HEK293 (cell line): ENCODE results near the gene FGF22.

Experiments
- CTCF ChIA-PET: fragments of 350-600 bp; formaldehyde crosslinking; extraction: SDS; loops from one replicate; lab custom pipeline; 2021; ENCODE audit warnings: antibody characterized with exemption; lab: Yijun Ruan, JAX
- POLR2A ChIA-PET: fragments of 300-600 bp; formaldehyde crosslinking; extraction: SDS; loops from one replicate; lab custom pipeline; 2020; ENCODE audit warnings: antibody characterized with exemption, inconsistent platforms; lab: Yijun Ruan, JAX
- H3K27ac ChIP-seq: fragments of 200-500 bp; sonication (Bioruptor generic); 2 replicates; pipeline ENCODE4 v1.5.1; 2014; ENCODE audit warnings: low read depth, low read length, control low read depth, inconsistent platforms; ENCODE audit errors: extremely low read depth
- H3K36me3 ChIP-seq, 2 experiments: fragments of 200-500 bp in 1 of 2; sonication (Bioruptor generic) in 1 of 2; 1 replicate in 1 of 2; 2 replicates in 1 of 2; pipeline ENCODE4 v1.5.1; 2014 to 2017; ENCODE audit warnings: inconsistent platforms in 2 of 2, low read length in 2 of 2; ENCODE audit not compliant: control insufficient read depth in 2 of 2, insufficient read depth in 1 of 2
- H3K4me1 ChIP-seq: fragments of 200-500 bp; sonication (Bioruptor generic); 2 replicates; pipeline ENCODE4 v1.5.1; 2014; ENCODE audit warnings: mild to moderate bottlenecking, low read length, inconsistent platforms; ENCODE audit not compliant: control insufficient read depth, insufficient read depth
- H3K4me3 ChIP-seq: 2 replicates; pipeline ENCODE4 v1.5.1; 2011; ENCODE audit warnings: low read depth, mild to moderate bottlenecking, control low read depth, low read length, moderate library complexity
- H3K9me3 ChIP-seq: fragments of 200-500 bp; sonication (Bioruptor generic); 2 replicates; pipeline ENCODE4 v1.5.1; 2014; ENCODE audit warnings: low read depth, low read length, inconsistent platforms; ENCODE audit not compliant: control insufficient read depth, insufficient read depth
- TCF7L2 ChIP-seq: IDR thresholded peaks from 2 replicates; pipeline ENCODE4 v1.6.1; 2011; ENCODE audit warnings: low read depth, mild to moderate bottlenecking, inconsistent platforms, low read length, moderate library complexity, borderline replicate concordance
- ZNF112 ChIP-seq: fragments of 450-650 bp; formaldehyde crosslinking; IDR thresholded peaks from 2 replicates; pipeline ENCODE4 v1.5.0; 2017; ENCODE audit warnings: missing biosample characterization, missing genetic modification characterization
- ZNF600 ChIP-seq: fragments of 450-650 bp; formaldehyde crosslinking; IDR thresholded peaks from 2 replicates; pipeline ENCODE4 v1.5.1; 2016; ENCODE audit warnings: missing biosample characterization, missing genetic modification characterization
- ZNF658 ChIP-seq: fragments of 450-650 bp; formaldehyde crosslinking; IDR thresholded peaks from 2 replicates; pipeline ENCODE4; 2016; ENCODE audit warnings: missing biosample characterization, missing genetic modification characterization
- ZNF785 ChIP-seq: fragments of 450-650 bp; formaldehyde crosslinking; IDR thresholded peaks from 2 replicates; pipeline ENCODE4 v1.5.1; 2016; ENCODE audit warnings: missing biosample characterization, missing genetic modification characterization
- TF ChIP-seq, protein P1 (sequence below): fragments of 450-650 bp; formaldehyde crosslinking; IDR thresholded peaks from 2 replicates; pipeline ENCODE4 v1.5.1; 2016; ENCODE audit warnings: missing biosample characterization, missing genetic modification characterization
- TF ChIP-seq, protein P2 (sequence below): fragments of 450-650 bp; formaldehyde crosslinking; IDR thresholded peaks from 2 replicates; pipeline ENCODE4 v1.5.1; 2017; ENCODE audit warnings: missing biosample characterization, missing genetic modification characterization
- TF ChIP-seq, protein P3 (sequence below): fragments of 450-650 bp; formaldehyde crosslinking; IDR thresholded peaks from 2 replicates; pipeline ENCODE4 v1.5.1; 2016; ENCODE audit warnings: missing biosample characterization, missing genetic modification characterization
- TF ChIP-seq, protein P4 (sequence below): fragments of 450-650 bp; formaldehyde crosslinking; IDR thresholded peaks from 2 replicates; pipeline ENCODE4 v1.5.1; 2016; ENCODE audit warnings: missing biosample characterization, missing genetic modification characterization

The FGF22 gene

DNA sequence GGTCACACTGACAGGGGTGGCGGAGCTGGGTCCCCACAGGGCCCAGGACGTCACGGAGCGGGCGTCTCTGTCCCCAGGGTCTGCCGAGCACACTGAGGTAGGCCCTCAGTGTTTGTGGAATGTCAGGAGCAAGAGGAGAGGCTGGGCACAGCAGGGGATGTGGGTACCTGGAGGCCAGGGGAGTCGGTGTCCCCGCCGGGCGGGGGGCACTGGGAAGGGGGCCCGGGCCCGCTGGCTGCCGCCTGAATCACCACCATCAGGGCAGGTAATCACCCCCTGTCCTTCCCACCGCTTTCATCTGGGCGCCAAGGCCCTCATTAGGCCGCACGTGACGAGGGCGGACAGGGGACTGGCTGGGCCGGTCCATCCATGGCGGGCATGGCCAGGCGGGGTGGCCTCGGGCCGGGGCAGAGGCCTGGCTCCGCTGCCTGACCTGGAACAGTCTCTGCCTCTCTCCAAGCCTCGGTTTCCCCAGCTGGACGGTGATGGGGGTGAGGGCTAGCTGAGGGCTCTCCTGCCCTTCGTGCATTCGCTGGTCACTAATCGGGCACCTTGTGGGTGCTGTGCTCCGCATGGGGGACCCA is 1.0 kb downstream of the FGF22 start:
- TF ChIP-seq, protein P1, sequence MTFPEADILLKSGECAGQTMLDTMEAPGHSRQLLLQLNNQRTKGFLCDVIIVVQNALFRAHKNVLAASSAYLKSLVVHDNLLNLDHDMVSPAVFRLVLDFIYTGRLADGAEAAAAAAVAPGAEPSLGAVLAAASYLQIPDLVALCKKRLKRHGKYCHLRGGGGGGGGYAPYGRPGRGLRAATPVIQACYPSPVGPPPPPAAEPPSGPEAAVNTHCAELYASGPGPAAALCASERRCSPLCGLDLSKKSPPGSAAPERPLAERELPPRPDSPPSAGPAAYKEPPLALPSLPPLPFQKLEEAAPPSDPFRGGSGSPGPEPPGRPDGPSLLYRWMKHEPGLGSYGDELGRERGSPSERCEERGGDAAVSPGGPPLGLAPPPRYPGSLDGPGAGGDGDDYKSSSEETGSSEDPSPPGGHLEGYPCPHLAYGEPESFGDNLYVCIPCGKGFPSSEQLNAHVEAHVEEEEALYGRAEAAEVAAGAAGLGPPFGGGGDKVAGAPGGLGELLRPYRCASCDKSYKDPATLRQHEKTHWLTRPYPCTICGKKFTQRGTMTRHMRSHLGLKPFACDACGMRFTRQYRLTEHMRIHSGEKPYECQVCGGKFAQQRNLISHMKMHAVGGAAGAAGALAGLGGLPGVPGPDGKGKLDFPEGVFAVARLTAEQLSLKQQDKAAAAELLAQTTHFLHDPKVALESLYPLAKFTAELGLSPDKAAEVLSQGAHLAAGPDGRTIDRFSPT (tag by site-specific recombination) = 0 out of 2 replicates have a peak, but pooled peaks have one; percentile 11
- TF ChIP-seq ZNF112 (tag by site-specific recombination) (no peak), TCF7L2 (no peak)
- TF ChIP-seq, protein P2, sequence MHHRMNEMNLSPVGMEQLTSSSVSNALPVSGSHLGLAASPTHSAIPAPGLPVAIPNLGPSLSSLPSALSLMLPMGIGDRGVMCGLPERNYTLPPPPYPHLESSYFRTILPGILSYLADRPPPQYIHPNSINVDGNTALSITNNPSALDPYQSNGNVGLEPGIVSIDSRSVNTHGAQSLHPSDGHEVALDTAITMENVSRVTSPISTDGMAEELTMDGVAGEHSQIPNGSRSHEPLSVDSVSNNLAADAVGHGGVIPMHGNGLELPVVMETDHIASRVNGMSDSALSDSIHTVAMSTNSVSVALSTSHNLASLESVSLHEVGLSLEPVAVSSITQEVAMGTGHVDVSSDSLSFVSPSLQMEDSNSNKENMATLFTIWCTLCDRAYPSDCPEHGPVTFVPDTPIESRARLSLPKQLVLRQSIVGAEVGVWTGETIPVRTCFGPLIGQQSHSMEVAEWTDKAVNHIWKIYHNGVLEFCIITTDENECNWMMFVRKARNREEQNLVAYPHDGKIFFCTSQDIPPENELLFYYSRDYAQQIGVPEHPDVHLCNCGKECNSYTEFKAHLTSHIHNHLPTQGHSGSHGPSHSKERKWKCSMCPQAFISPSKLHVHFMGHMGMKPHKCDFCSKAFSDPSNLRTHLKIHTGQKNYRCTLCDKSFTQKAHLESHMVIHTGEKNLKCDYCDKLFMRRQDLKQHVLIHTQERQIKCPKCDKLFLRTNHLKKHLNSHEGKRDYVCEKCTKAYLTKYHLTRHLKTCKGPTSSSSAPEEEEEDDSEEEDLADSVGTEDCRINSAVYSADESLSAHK = no peak
- TF ChIP-seq, protein P3, sequence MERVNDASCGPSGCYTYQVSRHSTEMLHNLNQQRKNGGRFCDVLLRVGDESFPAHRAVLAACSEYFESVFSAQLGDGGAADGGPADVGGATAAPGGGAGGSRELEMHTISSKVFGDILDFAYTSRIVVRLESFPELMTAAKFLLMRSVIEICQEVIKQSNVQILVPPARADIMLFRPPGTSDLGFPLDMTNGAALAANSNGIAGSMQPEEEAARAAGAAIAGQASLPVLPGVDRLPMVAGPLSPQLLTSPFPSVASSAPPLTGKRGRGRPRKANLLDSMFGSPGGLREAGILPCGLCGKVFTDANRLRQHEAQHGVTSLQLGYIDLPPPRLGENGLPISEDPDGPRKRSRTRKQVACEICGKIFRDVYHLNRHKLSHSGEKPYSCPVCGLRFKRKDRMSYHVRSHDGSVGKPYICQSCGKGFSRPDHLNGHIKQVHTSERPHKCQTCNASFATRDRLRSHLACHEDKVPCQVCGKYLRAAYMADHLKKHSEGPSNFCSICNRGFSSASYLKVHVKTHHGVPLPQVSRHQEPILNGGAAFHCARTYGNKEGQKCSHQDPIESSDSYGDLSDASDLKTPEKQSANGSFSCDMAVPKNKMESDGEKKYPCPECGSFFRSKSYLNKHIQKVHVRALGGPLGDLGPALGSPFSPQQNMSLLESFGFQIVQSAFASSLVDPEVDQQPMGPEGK (tag by site-specific recombination) = no peak
- ChIA-PET CTCF (no interaction called here), POLR2A (no interaction called here)
- Histone ChIP-seq H3K9me3 (no peaks in the 10 kb centered on the region), H3K36me3 (peaks cover 0 to 5% of the 10 kb centered on the region in 2 experiments; a peak in 2 of 3 replicates), H3K4me1 (no peaks in the 10 kb centered on the region), H3K4me3 (no peak overlapping the region), H3K27ac (no peak overlapping the region)

DNA sequence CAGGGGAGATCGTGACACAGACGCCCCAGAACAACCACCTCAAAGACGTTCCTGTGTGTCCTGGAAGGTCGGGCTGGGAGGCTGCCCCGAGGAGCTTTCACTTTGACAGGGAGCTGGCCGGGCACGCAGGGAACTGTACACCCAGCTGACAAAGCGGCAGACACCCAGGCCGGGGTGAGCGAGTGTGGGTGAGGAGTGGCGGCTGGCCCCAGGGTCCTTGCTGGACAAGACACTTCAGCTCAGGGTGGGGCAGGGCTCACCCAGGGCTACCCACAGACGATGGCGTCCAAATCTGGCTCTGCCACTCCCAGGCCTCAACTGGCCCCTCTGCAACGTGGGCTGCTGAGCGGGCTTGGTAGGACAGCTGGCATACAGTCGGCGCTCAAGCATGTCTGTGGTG is 2.0 kb downstream of the FGF22 start:
- ChIA-PET CTCF (interaction anchor here (0.6 kb wide), 1 partner anchor 57 kb away, joined by 3 read pairs; no protein-coding TSS in a partner anchor), POLR2A (interaction anchor here (0.6 kb wide), 1 partner anchor 109 kb away, joined by 3 read pairs; no protein-coding TSS in a partner anchor)
- H3K9me3 ChIP-seq = no peaks in the 10 kb centered on the region
- H3K4me3 ChIP-seq = no peak overlapping the region
- no peak overlapping the region for H3K27ac ChIP-seq
- TF ChIP-seq ZNF658 (tag by site-specific recombination) = no peak
- TF ChIP-seq ZNF785 (tag by site-specific recombination) = no peak
- TF ChIP-seq, protein P4, sequence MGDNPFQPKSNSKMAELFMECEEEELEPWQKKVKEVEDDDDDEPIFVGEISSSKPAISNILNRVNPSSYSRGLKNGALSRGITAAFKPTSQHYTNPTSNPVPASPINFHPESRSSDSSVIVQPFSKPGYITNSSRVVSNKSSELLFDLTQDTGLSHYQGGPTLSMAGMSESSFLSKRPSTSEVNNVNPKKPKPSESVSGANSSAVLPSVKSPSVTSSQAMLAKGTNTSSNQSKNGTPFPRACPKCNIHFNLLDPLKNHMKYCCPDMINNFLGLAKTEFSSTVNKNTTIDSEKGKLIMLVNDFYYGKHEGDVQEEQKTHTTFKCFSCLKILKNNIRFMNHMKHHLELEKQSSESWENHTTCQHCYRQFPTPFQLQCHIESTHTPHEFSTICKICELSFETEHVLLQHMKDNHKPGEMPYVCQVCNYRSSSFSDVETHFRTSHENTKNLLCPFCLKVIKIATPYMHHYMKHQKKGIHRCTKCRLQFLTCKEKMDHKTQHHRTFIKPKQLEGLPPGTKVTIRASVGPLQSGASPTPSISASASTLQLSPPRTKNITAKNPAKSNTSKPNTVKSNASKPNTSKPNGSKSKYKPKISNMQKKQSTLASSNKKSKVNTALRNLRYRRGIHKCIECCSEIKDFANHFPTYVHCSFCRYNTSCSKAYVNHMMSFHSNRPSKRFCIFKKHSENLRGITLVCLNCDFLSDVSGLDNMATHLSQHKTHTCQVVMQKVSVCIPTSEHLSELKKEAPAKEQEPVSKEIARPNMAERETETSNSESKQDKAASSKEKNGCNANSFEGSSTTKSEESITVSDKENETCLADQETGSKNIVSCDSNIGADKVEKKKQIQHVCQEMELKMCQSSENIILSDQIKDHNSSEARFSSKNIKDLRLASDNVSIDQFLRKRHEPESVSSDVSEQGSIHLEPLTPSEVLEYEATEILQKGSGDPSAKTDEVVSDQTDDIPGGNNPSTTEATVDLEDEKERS (tag by site-specific recombination) = no peak
- TF ChIP-seq ZNF600 (tag by site-specific recombination) = 0 out of 2 replicates have a peak, but pooled peaks have one; percentile 20
- H3K36me3 ChIP-seq = peaks cover 0 to 15% of the 10 kb centered on the region in 2 experiments; a peak in 2 of 3 replicates
- no peaks in the 10 kb centered on the region for H3K4me1 ChIP-seq
